ENCODE results near the gene ABHD8. TPM values are rescaled to one million over a fixed set of nuclear protein-coding genes. Genes with fewer than 3 reads are reported as not detected.
"Not testable (repeated sequence)": the region's sequence is repeated elsewhere in the genome, so short reads cannot be mapped to it uniquely, and the experiment has no call there.

Gene ABHD8
- total and polyA plus RNA-seq, 2 donors from 2014 or later = 9.6 to 20.0 TPM

DNA sequence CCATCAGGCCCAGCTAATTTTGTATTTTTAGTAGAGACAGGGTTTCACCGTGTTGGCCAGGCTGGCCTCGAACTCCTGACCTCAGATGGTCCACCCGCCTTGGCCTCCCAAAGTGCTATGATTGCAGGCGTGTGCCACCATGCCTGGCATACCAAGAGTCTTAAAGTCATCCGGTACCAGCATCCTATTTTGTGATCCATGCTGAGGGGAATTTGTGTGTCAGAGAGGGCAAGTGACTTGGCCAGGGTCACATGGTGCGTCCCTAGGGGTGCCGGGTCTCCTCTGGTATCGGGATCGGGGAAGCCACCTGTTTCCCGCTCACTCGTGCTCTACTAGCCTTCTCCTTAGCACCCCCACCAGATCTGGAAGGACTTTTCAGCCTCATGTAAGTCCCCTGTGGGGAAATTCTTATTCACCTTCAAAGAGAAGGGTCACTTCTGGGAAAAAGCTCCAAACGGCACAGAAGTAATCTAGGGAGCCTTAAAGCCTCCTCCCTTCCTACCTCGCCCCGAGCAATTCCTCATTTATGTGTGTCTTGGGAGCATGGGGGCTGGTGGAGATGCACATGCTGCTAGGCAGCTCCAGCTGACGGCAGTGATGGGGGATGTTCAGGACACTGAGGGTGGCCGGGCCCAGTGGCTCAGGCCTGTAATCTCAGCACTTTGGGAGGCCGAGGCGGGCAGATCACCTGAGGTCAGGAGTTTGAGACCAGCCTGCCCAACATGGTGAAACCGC, 27.6 kb downstream of the ABHD8 start:
- Histone ChIP-seq H3K27ac (ENCODE audit: low read depth in 2 of 2, low read length in 2 of 2) (no peak overlapping the region), H3K9ac (ENCODE audit: low read length in 3 of 3) (no peak overlapping the region), H3K4me3 (ENCODE audit: low read length in 3 of 3) (no peak overlapping the region), H3K9me3 (ENCODE audit: control insufficient read depth in 2 of 3, insufficient read depth in 1 of 3, low read length in 3 of 3) (no peaks in the 10 kb centered on the region), H3K4me1 (ENCODE audit: control insufficient read depth in 2 of 3, insufficient read depth in 2 of 3, low read depth in 1 of 3, low read length in 3 of 3) (no peaks in the 10 kb centered on the region), H3K27me3 (ENCODE audit: control insufficient read depth, insufficient read depth, low read length) (no peaks in the 10 kb centered on the region), H3K36me3 (ENCODE audit: control insufficient read depth in 2 of 3, insufficient read depth in 3 of 3, low read length in 3 of 3) (peaks cover 2 to 33% (median 3%) of the 10 kb centered on the region in 3 donors)
- no peak for DNase-seq
- intact Hi-C loops (cut with DNase I) = no loop called here
- FAIRE-seq = no peak
- no peak for TF ChIP-seq CTCF (IDR thresholded peaks at IDR 0.05; ENCODE audit: borderline replicate concordance, extremely low read depth, insufficient read depth)

DNA sequence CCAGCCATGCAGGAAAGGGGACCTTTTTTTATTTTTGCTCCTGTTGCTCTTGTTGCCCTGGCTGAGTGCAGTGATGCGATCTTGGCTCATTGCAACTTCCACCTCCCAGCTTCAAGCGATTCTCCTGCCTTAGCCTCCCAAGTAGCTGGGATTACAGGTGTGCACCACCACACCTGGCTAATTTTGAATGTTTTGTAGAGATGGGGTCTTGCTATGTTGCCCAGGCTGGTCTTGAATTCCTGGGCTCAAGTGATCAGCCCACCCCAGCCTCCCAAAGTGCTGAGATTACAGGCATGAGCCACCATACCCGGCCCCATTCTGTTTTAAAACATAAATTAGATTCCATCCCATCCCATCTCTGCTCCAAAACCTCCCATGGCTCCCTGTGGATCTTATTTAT, 28.3 kb downstream of the ABHD8 start:
- peaks cover 3 to 37% (median 4%) of the 10 kb centered on the region in 3 donors for H3K36me3 ChIP-seq (ENCODE audit: control insufficient read depth in 2 of 3, insufficient read depth in 3 of 3, low read length in 3 of 3)
- H3K9me3 ChIP-seq (ENCODE audit: control insufficient read depth in 2 of 3, insufficient read depth in 1 of 3, low read length in 3 of 3); DNase-seq; H3K9ac ChIP-seq (ENCODE audit: low read length in 3 of 3); intact Hi-C loops (cut with DNase I); H3K27ac ChIP-seq (ENCODE audit: low read depth in 2 of 2, low read length in 2 of 2); H3K27me3 ChIP-seq (ENCODE audit: control insufficient read depth, insufficient read depth, low read length); FAIRE-seq; H3K4me3 ChIP-seq (ENCODE audit: low read length in 3 of 3); H3K4me1 ChIP-seq (ENCODE audit: control insufficient read depth in 2 of 3, insufficient read depth in 2 of 3, low read depth in 1 of 3, low read length in 3 of 3): not testable (repeated sequence)

DNA sequence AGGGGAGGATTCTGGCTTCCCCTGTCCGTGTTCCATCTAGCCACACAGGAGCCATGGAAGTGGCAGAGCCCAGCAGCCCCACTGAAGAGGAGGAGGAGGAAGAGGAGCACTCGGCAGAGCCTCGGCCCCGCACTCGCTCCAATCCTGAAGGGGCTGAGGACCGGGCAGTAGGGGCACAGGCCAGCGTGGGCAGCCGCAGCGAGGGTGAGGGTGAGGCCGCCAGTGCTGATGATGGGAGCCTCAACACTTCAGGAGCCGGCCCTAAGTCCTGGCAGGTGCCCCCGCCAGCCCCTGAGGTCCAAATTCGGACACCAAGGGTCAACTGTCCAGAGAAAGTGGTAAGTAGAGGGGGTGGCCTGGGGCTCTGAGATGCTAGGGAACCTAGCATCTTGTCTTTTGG, 34.5 kb downstream of the ABHD8 start:
- no peak overlapping the region for H3K27ac ChIP-seq (ENCODE audit: low read depth in 2 of 2, low read length in 2 of 2)
- peaks cover 0 to 4% (median 3%) of the 10 kb centered on the region in 3 donors for H3K4me1 ChIP-seq (ENCODE audit: control insufficient read depth in 2 of 3, insufficient read depth in 2 of 3, low read depth in 1 of 3, low read length in 3 of 3)
- FAIRE-seq = no peak
- no peak overlapping the region for H3K9ac ChIP-seq (ENCODE audit: low read length in 3 of 3)
- intact Hi-C loops (cut with DNase I) = no loop called here
- peak in 1 of 5 donors; percentile 70 for DNase-seq
- no peak overlapping the region for H3K4me3 ChIP-seq (ENCODE audit: low read length in 3 of 3)
- no peaks in the 10 kb centered on the region for H3K9me3 ChIP-seq (ENCODE audit: control insufficient read depth in 2 of 3, insufficient read depth in 1 of 3, low read length in 3 of 3)
- no peak for TF ChIP-seq CTCF (IDR thresholded peaks at IDR 0.05; ENCODE audit: borderline replicate concordance, extremely low read depth, insufficient read depth)
- H3K27me3 ChIP-seq (ENCODE audit: control insufficient read depth, insufficient read depth, low read length) = no peaks in the 10 kb centered on the region
- H3K36me3 ChIP-seq (ENCODE audit: control insufficient read depth in 2 of 3, insufficient read depth in 3 of 3, low read length in 3 of 3) = peaks cover 0 to 15% (median 4%) of the 10 kb centered on the region in 3 donors

DNA sequence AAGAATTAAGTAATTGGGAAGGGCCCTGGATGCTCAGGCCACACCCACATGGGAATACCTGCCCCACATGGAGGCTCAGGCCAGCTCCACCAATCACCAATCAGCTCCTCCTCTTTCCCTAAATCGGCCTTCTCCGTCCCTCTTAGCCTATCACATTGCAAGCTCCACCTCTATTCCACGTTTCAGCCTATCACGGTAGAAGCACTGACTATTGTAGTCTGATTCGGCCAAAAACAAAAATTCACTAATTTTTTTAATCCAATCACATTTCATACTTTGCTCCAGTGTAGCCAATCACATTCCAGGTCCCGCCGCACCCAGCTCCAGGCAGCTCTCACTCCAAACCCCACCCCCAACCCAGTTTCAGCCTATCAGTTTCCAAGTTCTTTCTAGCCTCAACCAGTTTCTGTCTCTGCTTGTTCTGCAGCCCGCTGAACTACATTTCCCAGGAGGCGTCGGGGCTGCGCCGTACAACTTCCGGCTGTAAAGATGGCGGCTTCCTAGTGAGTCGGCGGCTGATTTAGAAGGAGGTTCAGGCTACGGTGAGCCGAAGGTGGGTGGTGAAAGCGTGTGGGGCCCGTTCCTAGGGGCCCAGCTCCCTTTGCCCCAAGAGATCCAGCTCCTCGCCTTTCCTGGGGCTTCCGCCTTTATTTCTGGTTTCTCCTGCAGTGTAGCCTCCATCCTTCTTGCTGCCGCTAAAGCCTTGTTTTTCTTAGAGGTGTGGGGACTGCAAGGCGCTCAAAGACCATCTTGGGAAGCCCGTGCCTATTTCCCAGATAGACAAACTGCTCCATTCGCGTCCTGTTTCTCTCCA, 36.0 kb downstream of the ABHD8 start, which contains the start of gene BABAM1:
TSS of gene BABAM1 (plus strand) at position 469 of the 814 bp plus-strand sequence. CDS start 1,364 bp downstream, outside the sequence.
- DNase-seq = peak; percentile 97 to 99 (median 99)
- TF ChIP-seq CTCF (IDR thresholded peaks at IDR 0.05; ENCODE audit: borderline replicate concordance, extremely low read depth, insufficient read depth) = no peak
- FAIRE-seq = peak; percentile 99
- Histone ChIP-seq H3K36me3 (ENCODE audit: control insufficient read depth in 2 of 3, insufficient read depth in 3 of 3, low read length in 3 of 3) (peaks cover 0 to 11% (median 4%) of the 10 kb centered on the region in 3 donors), H3K4me1 (ENCODE audit: control insufficient read depth in 2 of 3, insufficient read depth in 2 of 3, low read depth in 1 of 3, low read length in 3 of 3) (peaks cover 0 to 4% (median 3%) of the 10 kb centered on the region in 3 donors), H3K4me3 (ENCODE audit: low read length in 3 of 3) (peak within 1 kb of the TSS; percentile 76 to 98 (median 95)), H3K9ac (ENCODE audit: low read length in 3 of 3) (peak within 1 kb of the TSS; percentile 85 to 95 (median 94)), H3K27ac (ENCODE audit: low read depth in 2 of 2, low read length in 2 of 2) (peak within 1 kb of the TSS in 1 of 2 donors; percentile 70), H3K27me3 (ENCODE audit: control insufficient read depth, insufficient read depth, low read length) (no peaks in the 10 kb centered on the region), H3K9me3 (ENCODE audit: control insufficient read depth in 2 of 3, insufficient read depth in 1 of 3, low read length in 3 of 3) (no peaks in the 10 kb centered on the region)
- intact Hi-C loops (cut with DNase I) = no loop called here

All from kidney (tissue), 14 donors.